NCI-H187 (cell line): ENCODE measurements around the gene C22orf31.

Source experiments
- DNase-seq, 2 experiments: peaks; one replicate each; lab custom pipeline; 2025; lab: John Stamatoyannopoulos, UW

The C22orf31 gene

DNA sequence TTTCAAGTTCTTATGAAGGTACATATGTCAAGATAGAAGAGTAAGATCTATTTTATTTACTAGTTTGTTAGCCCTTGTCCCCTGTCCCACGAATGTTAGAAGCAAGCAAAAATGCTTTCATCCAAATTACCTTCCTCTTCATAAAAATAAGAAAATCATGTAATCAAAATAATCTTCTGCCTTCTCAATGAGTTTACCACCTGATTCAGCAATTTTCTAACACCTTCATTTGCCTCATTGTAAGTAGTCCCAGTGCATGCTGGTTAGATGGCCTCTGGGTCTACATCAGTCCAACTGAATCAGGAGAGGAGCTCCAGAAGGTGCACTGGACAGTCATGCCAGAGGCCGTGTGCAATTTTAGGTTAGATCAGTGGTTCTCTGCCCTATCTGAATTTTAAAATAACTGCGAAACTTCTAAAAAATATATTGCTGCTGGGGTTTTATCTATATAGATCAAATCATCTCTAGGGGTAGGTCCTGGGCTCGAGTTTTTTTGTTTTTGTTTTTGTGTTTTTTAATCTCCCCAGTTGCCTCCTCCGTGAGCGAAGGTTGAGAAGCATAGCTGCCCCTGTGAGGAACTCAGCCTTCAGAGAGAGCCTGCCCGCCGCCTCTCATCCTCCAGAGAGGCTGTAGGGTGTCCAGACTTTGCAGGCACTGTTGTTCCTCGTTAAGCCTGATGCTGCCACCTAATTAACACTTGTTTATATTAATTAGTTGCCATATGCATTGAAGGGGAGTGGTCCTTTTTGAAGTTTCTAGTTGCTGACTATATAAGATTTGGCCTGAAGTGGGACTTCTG, 32.2 kb downstream of the C22orf31 start:
- no peak for DNase-seq

DNA sequence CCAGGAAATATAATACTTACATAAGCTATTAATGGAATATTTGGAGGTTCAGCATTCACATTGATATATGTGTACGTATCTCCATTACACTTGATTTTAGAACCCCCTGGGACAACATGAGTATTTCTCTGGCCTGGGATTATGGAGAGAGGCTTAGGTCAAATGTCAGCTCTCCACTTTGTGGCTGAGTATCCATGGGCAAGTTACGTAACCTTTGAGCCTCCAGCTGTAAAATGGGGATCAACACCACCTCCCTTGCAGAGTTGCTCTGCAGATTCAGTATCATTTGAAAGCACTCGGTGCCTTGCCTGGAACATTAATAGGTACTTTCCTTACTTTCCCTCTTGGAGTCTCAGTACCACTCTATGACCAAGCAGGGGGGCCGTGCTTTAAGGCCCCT, 33.2 kb downstream of the C22orf31 start:
- DNase-seq: no peak

DNA sequence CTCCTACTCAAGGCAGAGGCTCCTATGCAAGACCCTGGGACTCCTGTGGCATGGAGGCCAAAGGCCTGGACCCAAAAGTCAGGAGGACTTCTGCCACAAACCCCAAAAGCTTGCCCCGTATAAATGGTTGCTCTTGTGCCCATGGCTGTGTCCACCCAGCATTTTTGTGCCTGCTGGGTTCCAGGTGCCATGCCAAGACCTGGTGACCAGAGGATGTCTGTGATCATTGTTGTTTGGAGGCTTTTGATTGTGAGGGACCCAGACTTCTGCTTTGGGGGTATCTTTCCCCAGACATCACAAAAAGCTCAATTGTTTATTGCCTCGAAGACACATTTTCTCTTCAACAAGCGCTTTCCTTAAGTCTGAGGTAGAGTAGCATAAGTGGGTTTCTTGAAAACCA, 35.1 kb downstream of the C22orf31 start:
- DNase-seq: no peak

DNA sequence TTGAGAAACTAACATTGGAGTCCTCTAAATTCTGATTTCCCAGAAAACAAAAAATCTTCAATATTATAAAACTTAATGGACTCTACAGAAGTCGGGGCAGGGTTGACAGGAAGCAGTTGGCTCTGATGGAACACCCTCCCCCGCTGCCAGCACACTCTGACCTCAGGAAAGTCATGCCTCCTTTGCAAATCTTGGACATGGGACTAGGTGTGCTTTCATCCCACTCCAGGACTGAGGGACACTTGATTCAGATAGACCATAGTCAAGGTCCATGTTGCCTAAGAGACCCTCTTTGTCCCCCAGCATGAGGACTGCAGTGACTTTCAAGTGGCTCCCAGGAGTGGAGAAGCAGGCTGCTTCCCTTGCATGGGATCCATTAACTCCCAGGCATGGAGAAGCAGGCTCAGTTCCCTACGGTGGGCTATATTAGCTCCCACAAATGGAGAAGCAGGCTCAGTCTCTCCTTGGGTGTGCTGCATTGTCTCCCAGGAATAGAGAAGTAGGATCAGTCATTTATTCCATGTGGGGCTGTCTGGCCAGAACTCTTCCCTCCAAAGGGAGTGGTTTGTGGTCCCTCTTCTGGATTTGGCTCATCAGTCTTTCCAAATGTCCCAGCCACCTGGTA, 38.3 kb downstream of the C22orf31 start:
- no peak for DNase-seq

DNA sequence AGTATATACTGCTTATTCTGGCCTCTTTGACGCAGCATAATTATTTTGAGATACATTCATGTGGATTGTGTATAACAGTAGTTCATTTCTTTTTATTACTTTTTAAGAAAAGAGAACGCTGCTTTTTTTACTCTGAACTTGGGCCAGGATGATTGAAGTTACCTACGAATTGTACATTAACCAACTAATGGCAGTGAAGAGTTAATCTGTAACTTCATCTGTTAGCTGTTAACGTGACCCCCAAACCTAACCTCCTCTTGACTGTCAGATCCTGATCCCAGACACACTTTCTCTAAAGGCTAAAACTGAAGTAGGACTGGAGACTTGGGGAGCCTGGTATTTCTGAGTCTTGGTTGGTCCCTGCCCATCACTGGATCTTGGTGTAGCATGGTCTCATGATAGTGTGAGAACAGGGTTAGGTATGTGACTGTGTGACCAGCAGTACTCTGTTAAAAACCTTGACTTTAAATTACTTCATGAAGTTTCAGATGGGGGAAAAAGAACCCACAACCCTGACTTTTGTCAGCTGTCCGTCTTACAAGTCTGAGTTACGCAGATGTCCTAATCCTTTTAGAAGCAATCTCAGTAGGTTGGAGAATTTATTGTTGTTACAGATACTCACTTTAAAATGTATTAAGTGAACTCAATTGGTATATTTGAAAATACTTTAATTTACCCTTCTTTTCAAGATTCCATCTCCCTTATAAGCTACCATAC, 39.4 kb downstream of the C22orf31 start:
- no peak for DNase-seq

DNA sequence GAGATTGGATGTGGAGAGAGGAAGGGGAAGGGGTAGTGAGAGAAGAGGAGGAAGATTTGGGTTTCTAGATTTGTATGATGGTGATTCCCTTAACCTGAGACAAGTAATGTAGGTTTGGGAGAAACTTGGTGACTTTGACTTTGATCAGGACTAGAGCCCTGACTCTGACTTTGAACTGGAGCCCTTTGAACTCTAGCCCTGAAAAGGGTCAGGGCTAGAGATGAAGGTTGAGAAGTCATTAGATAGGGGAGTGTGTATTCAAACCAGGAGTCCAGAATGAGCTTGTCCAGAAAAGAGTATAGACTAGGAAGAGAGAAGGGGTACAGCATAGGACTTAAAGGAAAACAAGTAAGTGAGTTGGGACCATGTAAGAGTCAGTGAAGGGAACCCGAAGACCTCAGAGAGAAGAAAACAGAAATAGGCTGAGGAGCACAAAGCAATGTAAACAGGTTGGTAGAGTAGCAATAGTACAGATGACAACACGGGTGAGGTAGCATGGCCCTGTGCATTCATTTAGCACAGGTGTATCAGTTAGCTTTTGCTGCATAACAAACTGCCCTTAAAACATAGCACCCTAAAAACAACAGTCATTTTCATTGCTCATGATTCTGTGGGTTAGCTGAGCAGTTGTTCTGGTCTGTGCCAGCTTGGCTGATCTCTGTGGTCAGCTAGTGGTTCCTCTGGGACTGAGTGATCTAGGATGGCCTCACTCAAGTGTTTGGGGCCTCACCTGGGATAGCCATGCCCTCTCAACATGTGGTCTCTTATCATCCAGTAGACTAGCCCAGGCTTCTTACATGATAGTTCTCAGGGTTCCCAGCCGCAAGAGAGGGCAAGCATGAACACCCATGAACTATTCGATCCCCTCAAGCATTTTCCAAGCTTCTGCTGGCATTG, 43.1 kb downstream of the C22orf31 start:
- no peak for DNase-seq

DNA sequence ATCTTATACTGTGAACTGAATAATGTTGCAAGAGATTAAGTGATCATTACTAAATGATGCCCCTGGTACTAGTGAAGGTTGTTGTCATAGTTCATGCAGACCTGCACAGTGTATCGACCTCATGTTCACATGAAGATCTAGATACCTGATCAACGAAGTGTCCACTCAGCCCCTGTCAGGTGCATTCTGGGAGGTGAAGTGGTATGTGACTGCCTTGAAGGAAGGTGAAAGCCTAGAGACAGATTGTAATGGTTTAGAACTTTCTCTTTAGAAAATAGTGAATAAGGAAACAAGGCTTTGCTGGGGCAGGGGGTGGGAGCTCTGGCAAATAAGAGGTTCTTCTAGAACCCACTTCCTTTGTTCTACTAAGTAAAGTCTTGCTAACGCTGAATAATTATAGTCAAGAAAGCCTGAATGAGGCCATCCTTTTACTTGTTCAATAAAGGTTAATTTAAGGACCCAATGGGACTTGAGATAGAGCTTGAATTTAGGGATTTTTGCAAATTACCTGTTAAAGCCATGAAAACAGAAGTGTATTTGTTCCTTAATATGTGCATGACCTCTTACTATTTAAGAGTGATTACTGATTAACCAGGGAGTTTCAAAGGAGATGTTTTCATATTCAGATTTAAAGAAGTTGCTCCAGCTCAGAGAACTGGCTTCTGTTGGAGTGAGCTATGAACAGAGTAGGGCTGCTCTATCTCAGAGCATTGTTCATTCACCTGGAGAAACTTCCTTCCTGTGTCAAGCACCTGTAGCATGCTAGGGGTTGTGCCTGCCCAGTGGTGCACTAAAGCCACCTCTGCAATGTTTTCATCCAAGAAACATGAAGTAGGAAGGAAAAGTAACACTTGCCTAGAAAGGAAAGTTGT, 45.3 kb downstream of the C22orf31 start:
- no peak for DNase-seq

DNA sequence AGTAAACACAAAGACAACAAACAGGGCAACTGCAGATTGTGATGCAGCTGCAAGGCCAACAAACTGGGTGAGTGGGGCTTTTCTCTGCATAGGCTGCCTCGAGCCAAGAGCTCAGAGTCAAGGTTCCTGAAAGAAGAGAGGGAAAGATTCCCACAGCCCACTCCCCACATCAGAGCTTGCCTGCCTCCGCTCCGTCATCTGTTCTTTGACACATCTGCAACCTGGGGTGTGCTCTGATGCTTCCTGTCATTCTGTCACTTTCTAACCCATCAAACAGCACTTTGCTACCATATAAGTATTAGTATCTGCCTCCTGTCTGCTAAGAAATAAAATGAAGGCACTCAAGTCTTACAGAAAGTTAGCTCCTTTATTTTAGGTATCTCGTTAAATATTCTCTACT, 46.9 kb downstream of the C22orf31 start:
- DNase-seq: no peak

DNA sequence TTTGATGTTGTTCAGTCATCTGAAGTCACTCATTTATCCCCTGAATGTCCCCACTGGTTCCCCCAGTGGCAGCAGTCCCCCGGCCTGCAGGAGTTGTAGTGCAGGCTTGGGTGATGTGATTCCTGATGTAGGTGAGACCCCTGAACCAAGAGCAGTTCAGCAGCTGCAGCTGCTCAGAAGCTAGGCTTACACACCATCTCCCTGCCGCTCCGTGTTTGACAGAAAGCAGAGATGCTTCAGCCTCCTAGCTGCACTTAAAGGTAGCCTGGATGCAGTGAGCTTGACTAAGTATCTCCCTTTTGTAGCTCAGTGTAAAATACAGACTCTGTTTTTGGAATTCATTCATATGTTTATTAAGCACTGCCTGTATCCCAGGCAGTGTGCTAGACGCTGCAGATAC, 47.3 kb downstream of the C22orf31 start:
- no peak for DNase-seq

DNA sequence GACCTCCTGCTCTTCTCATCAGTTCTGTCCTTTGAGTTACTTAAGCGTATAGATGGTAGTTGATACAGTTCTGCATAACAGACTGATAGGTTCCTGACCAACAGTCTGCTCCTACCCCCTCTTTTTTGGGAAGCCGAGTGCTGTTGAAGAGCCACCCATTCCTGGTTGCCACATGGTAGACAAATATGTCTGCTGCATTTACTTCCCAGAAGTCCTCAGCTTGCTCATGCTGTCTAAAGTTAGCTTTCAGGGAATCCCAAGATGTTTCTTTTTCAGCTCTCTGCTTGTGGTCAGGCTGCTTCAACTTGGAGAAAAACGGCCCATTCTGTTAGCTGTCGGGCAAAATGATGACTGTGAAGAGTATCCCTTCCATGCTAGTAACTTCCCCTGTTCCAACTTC, 48.7 kb downstream of the C22orf31 start:
- no peak for DNase-seq

DNA sequence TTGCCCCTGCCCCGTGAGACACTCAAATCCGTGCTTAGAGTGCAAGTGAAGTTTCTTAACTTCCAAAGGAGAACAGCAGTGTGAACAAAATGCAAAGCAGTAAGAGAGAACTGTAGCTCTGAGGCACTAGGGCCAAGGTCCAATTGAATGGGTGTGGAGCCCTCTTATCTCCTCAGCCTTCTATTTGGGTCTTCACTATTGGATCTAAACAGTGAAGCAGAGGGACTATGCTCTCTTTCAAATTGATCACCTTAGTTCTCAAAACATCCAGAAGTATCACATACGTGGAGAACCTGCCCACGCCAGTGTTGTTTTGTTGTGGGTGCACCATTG, 49.6 kb downstream of the C22orf31 start:
- no peak for DNase-seq

DNA sequence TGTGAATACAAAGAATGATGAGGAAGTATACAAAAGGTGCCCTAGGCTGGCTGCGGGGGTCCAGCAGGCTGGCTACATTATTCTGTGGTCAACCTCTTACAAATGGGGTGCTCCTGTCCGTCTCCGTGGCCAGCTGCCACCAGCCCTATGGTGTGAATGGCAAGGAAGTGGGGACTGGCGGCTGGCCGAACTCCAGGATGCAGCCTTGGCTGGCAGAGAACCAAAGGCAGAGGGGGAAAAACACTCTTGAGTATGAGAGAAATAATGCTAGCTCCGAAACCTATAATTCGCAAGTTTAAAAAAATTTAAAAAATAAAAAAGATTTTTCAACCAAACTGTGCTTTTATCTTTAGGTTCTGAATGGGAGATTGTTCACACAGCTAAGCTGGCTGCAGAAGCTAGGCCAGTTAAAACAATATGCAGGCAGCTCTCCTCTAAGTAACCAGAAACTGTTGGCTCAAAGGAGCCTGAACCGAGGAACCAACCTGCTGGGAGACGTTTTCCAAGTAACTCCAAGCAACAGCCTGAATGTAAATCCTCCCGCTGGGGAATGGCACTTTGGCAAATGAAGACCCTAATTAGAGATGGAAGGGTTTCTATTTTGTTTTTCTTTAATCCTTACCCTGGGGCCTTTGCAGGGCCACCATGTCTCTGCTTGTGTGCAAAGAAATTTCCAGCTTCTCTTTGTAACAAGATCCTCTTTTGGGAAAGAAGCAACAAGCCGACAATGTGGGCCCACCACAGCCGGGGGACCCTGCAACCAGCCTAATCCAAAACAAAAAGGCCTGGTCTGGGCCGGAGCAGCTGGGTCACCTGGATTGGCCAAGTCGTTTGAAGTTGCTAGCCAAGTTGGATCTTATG, 50.2 kb downstream of the C22orf31 start:
- no peak for DNase-seq

DNA sequence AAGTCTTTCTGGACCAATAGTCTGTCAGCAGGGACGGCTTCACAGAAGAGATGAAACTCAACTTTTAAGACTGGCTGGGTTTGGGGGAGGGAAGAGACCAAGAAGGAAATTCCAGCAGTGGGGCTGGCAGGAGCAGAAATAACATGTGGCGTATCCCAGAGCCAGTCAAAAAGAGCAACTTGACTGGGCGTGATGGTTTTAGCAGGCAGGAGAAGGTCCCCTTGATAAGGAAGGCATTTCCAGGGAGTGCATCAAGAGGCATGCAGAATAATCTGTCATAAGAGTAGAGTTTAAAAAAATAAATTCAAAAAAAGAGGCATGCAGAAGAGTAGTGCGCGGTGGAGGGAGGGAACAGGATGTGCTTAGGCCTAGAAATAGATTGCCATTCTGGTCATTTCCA, 52.5 kb downstream of the C22orf31 start:
- no peak for DNase-seq
